ENCODE results near the gene APOA1.

DNA sequence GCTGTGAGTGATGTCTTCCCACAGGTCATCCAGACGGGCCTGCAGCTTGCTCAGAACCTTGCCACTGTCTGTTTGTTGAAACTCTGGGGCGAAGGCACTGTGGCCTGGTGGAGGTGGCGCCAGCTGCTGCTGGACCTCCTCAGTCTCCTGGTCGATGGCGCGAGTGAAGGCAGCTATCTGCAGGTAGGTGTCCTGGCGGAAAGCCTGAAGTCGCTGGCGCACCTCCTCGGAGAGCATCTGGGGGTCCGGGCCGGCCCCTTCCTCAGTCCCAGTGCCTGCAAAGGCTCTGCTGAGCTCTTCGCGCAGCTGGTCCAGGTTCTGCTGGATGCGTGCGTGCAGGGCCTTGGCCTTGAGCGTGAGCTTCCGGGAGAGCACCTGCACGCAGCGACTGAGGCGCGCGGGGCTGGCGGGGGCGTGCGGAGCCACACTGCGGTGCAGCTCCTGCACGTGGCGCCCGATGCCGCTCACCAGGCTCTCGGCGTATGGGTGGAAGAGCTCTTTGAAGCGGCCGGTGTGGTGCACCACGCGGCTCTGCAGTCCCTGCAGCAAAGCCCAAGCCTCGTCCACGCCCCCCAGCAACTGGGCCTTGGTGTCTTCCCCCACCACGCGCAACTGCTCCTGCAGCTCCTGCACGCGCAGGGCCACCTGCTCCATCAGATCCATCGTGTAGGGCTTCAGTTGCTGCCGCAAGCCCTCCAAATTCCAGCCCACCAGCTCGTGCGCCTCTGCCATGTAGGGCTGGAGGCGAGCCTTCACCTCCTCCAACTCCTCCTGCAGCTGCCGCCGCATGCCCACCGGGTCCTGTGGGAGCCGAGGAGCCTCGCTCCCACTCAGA lies 47.0 kb downstream of the APOA1 start:
- TF ChIP-seq EZH2 (IDR thresholded peaks at IDR 0.05; ENCODE audit: insufficient read depth, poor library complexity, severe bottlenecking) (no peak), EZH2phosphoT487 (IDR thresholded peaks at IDR 0.05; ENCODE audit: insufficient read depth, low read depth) (no peak)
